VCaP (cell line): ENCODE data around the gene RBBP5.

Experiments used
- H3K27ac ChIP-seq: fragments of 450-650 bp; 2 replicates; pipeline ENCODE4 v1.5.1; 2017
- CTCF ChIP-seq: fragments of 450-650 bp; conservative IDR thresholded peaks from 2 replicates; pipeline ENCODE4 v1.5.1; 2017; ENCODE audit warnings: mild to moderate bottlenecking, moderate library complexity

The RBBP5 gene

GRCh38 chr1:205048382-205048781, 73.4 kb downstream of the RBBP5 start:
- no peak for TF ChIP-seq CTCF
- H3K27ac ChIP-seq: no peak overlapping the region

- TF ChIP-seq CTCF: no peak
Measured at GRCh38 chr1:205047764-205048231, 74.0 kb downstream of the RBBP5 start.

GRCh38 chr1:205046870-205047269, 74.9 kb downstream of the RBBP5 start:
- no peak for TF ChIP-seq CTCF
- no peak overlapping the region for H3K27ac ChIP-seq

More at GRCh38 chr1:205047764-205048231, 74.0 kb downstream of the RBBP5 start:
- H3K27ac ChIP-seq: no peak overlapping the region

GRCh38 chr1:205045146-205045545, 76.6 kb downstream of the RBBP5 start:
- no peak overlapping the region for H3K27ac ChIP-seq
- no peak for TF ChIP-seq CTCF

GRCh38 chr1:205044741-205045140, 77.0 kb downstream of the RBBP5 start:
- no peak for TF ChIP-seq CTCF
- H3K27ac ChIP-seq: no peak overlapping the region

GRCh38 chr1:205043866-205044265, 77.9 kb downstream of the RBBP5 start:
- H3K27ac ChIP-seq: no peak overlapping the region

GRCh38 chr1:205042911-205043806, 78.6 kb downstream of the RBBP5 start, which contains the start of gene CNTN2:
CNTN2 (plus strand) TSS chr1:205043212; CDS start chr1:205053186, 9,974 bp downstream.
- TF ChIP-seq CTCF: no peak

More at GRCh38 chr1:205043866-205044265, 77.9 kb downstream of the RBBP5 start:
- TF ChIP-seq CTCF: no peak

More at GRCh38 chr1:205042911-205043806, 78.6 kb downstream of the RBBP5 start, which contains the start of gene CNTN2:
- H3K27ac ChIP-seq: no peak within 1 kb of the TSS
